A673 (cell line): Measurements from ENCODE around the gene PRKAG2.

Experiments used
- EZH2 ChIP-seq: fragments of 200-600 bp; sonication (generic); IDR thresholded peaks from 2 replicates; pipeline ENCODE4 v1.6.1; 2017; ENCODE audit warnings: borderline replicate concordance, low read depth, mild to moderate bottlenecking, mixed read lengths, antibody characterized with exemption, low read length; ENCODE audit not compliant: poor library complexity, severe bottlenecking
- TF ChIP-seq, protein P1 (sequence below): fragments of 300-800, 200-600 bp; sonication (generic); conservative IDR thresholded peaks from 2 replicates; pipeline ENCODE4 v1.5.1; 2017; ENCODE audit warnings: low read depth, mild to moderate bottlenecking, antibody characterized with exemption, low read length, moderate library complexity, mixed read lengths

DNA sequence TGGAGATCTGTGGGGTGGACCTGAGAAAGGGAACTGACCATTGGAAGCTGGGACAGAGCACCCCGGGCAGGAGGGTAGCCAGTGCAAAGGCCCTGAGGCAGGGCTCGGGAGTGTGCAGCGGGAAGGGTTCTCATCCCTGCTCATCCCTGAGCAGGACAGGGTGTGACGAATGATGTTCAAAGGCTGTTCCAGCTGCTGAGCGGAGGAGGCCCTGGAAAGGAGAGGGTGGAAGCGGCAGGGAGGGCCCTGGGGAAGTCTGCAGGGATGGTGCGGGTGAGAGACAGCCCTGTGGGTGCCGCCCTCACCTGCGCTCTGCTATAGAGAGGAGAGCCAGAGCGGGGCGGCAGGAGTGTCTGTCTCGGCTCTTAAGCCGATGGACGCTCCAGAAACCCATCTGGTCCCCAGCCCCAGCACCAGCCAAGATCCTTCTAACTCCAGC, 43.7 kb downstream of the PRKAG2 start:
- TF ChIP-seq, protein P1, sequence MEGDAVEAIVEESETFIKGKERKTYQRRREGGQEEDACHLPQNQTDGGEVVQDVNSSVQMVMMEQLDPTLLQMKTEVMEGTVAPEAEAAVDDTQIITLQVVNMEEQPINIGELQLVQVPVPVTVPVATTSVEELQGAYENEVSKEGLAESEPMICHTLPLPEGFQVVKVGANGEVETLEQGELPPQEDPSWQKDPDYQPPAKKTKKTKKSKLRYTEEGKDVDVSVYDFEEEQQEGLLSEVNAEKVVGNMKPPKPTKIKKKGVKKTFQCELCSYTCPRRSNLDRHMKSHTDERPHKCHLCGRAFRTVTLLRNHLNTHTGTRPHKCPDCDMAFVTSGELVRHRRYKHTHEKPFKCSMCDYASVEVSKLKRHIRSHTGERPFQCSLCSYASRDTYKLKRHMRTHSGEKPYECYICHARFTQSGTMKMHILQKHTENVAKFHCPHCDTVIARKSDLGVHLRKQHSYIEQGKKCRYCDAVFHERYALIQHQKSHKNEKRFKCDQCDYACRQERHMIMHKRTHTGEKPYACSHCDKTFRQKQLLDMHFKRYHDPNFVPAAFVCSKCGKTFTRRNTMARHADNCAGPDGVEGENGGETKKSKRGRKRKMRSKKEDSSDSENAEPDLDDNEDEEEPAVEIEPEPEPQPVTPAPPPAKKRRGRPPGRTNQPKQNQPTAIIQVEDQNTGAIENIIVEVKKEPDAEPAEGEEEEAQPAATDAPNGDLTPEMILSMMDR, result no peak
- TF ChIP-seq EZH2, result no peak
